Osteocyte (in vitro differentiated cells): ENCODE data around the gene SIPA1L3. TPM values are rescaled to one million over a fixed set of nuclear protein-coding genes. Genes with fewer than 3 reads are reported as not detected.

Experiments
- DNase-seq: peaks from one replicate; pipeline ENCODE4 v3.0.0; 2021; ENCODE audit warnings: mixed read lengths; ENCODE audit not compliant: unreplicated experiment; ENCODE audit errors: extremely low spot score
- H3K27ac Mint-ChIP-seq: one replicate; pipeline ENCODE4 v1.8.0; 2021; ENCODE audit warnings: mild to moderate bottlenecking, mixed read lengths; ENCODE audit not compliant: unreplicated experiment
- H3K27me3 Mint-ChIP-seq: one replicate; pipeline ENCODE4 v1.8.0; 2021; ENCODE audit warnings: mixed read lengths; ENCODE audit not compliant: unreplicated experiment
- H3K36me3 Mint-ChIP-seq: one replicate; pipeline ENCODE4 v1.8.0; 2021; ENCODE audit warnings: mixed read lengths; ENCODE audit not compliant: unreplicated experiment
- H3K4me1 Mint-ChIP-seq: one replicate; pipeline ENCODE4 v1.8.0; 2021; ENCODE audit warnings: mixed read lengths; ENCODE audit not compliant: unreplicated experiment
- H3K4me3 Mint-ChIP-seq: one replicate; pipeline ENCODE4 v1.8.0; 2021; ENCODE audit warnings: mild to moderate bottlenecking, moderate library complexity, mixed read lengths; ENCODE audit not compliant: unreplicated experiment
- H3K9me3 Mint-ChIP-seq: one replicate; pipeline ENCODE4 v1.8.0; 2021; ENCODE audit warnings: mixed read lengths; ENCODE audit not compliant: unreplicated experiment
- total RNA-seq: library from RNA; stranded (reverse); gene quantifications from 2 replicates; pipeline ENCODE4 v1.2.1, GENCODE V29; 2021
- TF ChIP-seq, protein P1 (sequence below): fragments of 200-600 bp; sonication (generic); IDR thresholded peaks from 2 replicates; pipeline ENCODE4 v1.5.0; 2021; ENCODE audit warnings: antibody characterized with exemption, mild to moderate bottlenecking, moderate library complexity

Gene SIPA1L3
- total RNA-seq, 1 donor from 2014 or later = 27.1 TPM

DNA sequence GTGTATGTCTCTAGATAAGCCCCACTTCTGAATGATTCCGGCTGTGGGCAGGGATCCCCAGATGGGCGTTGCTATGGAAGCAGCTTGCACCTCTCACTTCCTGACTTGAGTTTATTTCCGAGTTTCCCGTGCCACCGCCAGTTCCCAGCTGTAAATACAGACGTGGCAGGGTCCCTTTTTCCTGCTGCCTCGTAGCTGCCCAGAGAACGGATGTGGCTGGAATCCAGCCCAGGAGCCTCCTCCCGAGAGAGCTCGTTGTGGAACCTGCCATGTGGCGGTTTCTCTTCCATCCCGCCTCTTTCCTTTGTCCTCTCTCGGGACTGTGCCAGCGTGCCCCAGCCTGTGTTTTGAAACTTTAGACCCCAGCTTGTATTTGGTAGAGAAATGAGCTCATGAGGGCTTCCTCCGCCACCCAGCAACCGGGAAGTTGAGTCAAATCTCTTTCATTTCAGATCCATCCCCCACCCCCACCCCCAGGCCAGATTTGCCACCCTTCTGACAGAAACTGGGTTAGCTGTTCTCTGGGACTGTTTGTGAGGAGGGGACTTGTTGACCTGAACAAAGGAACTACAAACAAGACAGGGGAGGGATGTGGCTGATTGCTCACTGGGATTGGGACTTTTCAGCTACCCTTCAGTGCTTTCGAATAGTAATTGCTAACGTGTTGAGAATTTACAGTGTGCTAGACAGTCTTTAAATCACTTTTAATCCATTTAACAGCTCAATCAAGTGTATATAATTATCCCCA, 96.6 kb downstream of the SIPA1L3 start:
- H3K4me1 Mint-ChIP-seq = peaks cover 22% of the 10 kb centered on the region

DNA sequence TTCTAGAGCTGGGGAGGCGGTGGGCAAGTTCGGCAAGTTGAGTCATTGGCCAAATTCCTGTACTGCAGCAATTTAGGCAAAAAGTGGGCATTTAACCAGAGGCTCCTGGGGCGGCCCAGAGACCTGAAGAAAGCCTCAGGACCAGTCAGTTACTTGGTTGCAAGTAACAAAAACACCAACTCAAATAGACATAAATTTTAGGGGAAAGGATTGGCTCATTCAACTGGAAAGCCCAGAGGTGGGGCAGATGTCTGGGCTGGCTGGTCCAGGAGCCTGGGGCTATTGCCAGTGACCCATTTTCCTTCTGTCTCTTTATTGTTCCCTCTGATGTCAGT, 97.1 kb downstream of the SIPA1L3 start:
- no peaks in the 10 kb centered on the region for H3K36me3 Mint-ChIP-seq
- TF ChIP-seq, protein P1, sequence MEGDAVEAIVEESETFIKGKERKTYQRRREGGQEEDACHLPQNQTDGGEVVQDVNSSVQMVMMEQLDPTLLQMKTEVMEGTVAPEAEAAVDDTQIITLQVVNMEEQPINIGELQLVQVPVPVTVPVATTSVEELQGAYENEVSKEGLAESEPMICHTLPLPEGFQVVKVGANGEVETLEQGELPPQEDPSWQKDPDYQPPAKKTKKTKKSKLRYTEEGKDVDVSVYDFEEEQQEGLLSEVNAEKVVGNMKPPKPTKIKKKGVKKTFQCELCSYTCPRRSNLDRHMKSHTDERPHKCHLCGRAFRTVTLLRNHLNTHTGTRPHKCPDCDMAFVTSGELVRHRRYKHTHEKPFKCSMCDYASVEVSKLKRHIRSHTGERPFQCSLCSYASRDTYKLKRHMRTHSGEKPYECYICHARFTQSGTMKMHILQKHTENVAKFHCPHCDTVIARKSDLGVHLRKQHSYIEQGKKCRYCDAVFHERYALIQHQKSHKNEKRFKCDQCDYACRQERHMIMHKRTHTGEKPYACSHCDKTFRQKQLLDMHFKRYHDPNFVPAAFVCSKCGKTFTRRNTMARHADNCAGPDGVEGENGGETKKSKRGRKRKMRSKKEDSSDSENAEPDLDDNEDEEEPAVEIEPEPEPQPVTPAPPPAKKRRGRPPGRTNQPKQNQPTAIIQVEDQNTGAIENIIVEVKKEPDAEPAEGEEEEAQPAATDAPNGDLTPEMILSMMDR = no peak
- no peak for DNase-seq
- no peaks in the 10 kb centered on the region for H3K9me3 Mint-ChIP-seq
- no peak overlapping the region for H3K4me3 Mint-ChIP-seq
- no peak overlapping the region for H3K27ac Mint-ChIP-seq
- H3K27me3 Mint-ChIP-seq = no peaks in the 10 kb centered on the region
- H3K4me1 Mint-ChIP-seq = peaks cover 16% of the 10 kb centered on the region

More for the DNA sequence above, 96.6 kb downstream of the SIPA1L3 start:
- no peaks in the 10 kb centered on the region for H3K27me3 Mint-ChIP-seq
- H3K4me3 Mint-ChIP-seq = no peak overlapping the region
- TF ChIP-seq, protein P1 = no peak
- H3K36me3 Mint-ChIP-seq = no peaks in the 10 kb centered on the region
- no peak overlapping the region for H3K27ac Mint-ChIP-seq
- H3K9me3 Mint-ChIP-seq = no peaks in the 10 kb centered on the region
- DNase-seq = peak; percentile 89

GRCh38 chr19:38004521-38005223, 97.7 kb downstream of the SIPA1L3 start:
- no peaks in the 10 kb centered on the region for H3K9me3 Mint-ChIP-seq
- H3K27ac Mint-ChIP-seq = no peak overlapping the region
- TF ChIP-seq, protein P1 = no peak
- H3K4me3 Mint-ChIP-seq = no peak overlapping the region
- peaks cover 11% of the 10 kb centered on the region for H3K4me1 Mint-ChIP-seq
- peak; percentile 90 for DNase-seq
- H3K36me3 Mint-ChIP-seq = no peaks in the 10 kb centered on the region
- no peaks in the 10 kb centered on the region for H3K27me3 Mint-ChIP-seq

DNA sequence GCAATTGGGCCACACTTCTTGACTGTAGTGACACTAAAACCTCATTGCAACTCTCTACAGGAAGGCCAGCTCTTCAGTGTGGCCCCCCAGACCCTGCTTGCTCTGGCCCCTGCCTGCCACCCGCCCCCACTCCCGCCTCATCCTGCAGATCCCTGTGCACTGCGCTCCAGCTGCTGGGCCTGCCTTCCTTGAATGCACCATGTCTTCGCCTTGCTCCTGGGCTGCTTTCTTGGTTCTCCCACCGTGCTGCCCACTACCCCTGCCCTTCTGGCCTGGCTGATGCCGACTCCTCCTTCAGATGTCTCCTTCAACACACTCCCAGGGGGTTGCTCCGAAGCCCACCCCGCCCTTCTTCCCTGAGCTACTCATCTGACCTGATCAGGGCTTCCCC, 98.2 kb downstream of the SIPA1L3 start:
- Mint-ChIP-seq H3K27me3 (no peaks in the 10 kb centered on the region), H3K4me1 (peaks cover 6% of the 10 kb centered on the region), H3K27ac (no peak overlapping the region), H3K9me3 (no peaks in the 10 kb centered on the region), H3K36me3 (no peaks in the 10 kb centered on the region), H3K4me3 (no peak overlapping the region)
- TF ChIP-seq, protein P1 = no peak
- DNase-seq = no peak

DNA sequence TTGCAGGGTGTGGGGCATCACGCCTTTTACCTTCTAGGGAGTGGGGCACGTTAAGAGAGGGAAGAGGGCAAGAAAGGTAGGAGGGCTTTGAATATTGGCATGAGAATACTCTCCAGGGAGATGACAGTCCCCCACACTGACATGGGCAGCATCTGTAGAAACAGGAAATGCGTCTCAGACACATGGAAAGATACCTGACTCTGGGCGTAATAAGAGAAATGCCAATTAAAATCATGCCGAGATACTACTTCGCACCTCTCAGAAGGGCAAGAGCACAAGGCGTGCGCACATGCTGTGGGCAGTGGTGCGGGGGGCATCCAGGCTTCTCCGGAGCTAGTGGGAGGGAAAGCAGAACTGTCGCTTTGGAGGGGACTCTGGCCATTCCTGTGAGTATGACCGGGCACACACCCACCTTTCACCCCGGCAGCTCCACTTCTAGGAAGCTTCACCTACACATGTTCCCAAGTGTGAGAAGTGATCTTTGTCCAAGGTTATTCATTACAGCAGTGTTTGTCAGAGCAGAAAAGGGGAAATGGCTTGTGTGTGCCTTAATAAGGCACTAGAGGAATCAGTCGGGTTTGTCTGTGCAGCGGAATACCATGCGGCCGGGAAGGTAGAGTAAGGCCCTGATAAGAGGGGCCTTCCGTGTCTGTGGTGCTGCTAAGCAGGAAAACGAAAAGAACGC, 99.5 kb downstream of the SIPA1L3 start:
- TF ChIP-seq, protein P1 = no peak
- H3K4me1 Mint-ChIP-seq = no peaks in the 10 kb centered on the region
- H3K27ac Mint-ChIP-seq = no peak overlapping the region
- no peaks in the 10 kb centered on the region for H3K9me3 Mint-ChIP-seq
- no peak for DNase-seq
- no peak overlapping the region for H3K4me3 Mint-ChIP-seq
- no peaks in the 10 kb centered on the region for H3K27me3 Mint-ChIP-seq
- no peaks in the 10 kb centered on the region for H3K36me3 Mint-ChIP-seq
